Measurements from ENCODE around the gene PM20D2. TPM values are rescaled to one million over a fixed set of nuclear protein-coding genes. Genes with fewer than 3 reads are reported as not detected.
"Not testable (repeated sequence)": the region's sequence is repeated elsewhere in the genome, so short reads cannot be mapped to it uniquely, and the experiment has no call there.

PM20D2 gene
- total and polyA plus RNA-seq, 2 of the 8 experiments (the other 6 are each of a cell fraction or from before 2014, with no cell fraction given): 2.7 to 7.6 TPM

- not testable (repeated sequence) for H3K9me3 ChIP-seq (ENCODE audit: insufficient read depth in 2 of 2, low read depth in 1 of 2, low read length in 1 of 2); FAIRE-seq; H4K20me1 ChIP-seq (replicated peaks in 1 of 2; ENCODE audit: control insufficient read depth in 1 of 2, insufficient read depth in 2 of 2, low read length in 2 of 2); H2AFZ ChIP-seq (ENCODE audit: low read length); H3K23me2 ChIP-seq (ENCODE audit: low read depth, low read length); H3K9ac ChIP-seq (replicated peaks in 1 of 4; ENCODE audit: extremely low read depth in 1 of 4, low read depth in 3 of 4, low read length in 3 of 4); H3K14ac ChIP-seq (ENCODE audit: insufficient read length); H3K23ac ChIP-seq (ENCODE audit: insufficient read length); H4K91ac ChIP-seq (replicated peaks; ENCODE audit: insufficient read length, low read length); H3K27ac ChIP-seq (ENCODE audit: low read depth, low read length); H3K4me2 ChIP-seq (ENCODE audit: insufficient read depth in 1 of 2, low read depth in 2 of 2, low read length in 2 of 2); H4K5ac ChIP-seq (ENCODE audit: insufficient read length, low read depth, low read length); H2BK12ac ChIP-seq (ENCODE audit: low read depth, low read length); H3K36me3 ChIP-seq (ENCODE audit: control insufficient read depth in 2 of 4, insufficient read depth in 4 of 4, low read length in 3 of 4); H3K27me3 ChIP-seq (replicated peaks in 1 of 4; ENCODE audit: control insufficient read depth in 3 of 4, extremely low read depth in 1 of 4, insufficient read depth in 3 of 4, low read length in 3 of 4); H3K18ac ChIP-seq (ENCODE audit: extremely low read depth, low read length); H4K8ac ChIP-seq (ENCODE audit: extremely low read depth, insufficient read depth, low read length); H2BK20ac ChIP-seq (ENCODE audit: low read length); H2BK120ac ChIP-seq (replicated peaks; ENCODE audit: low read depth, low read length); H3K56ac ChIP-seq (replicated peaks; ENCODE audit: insufficient read length, low read depth, low read length); H3K4ac ChIP-seq (replicated peaks; ENCODE audit: insufficient read length, low read depth, low read length); H2AK5ac ChIP-seq (ENCODE audit: low read depth, low read length); DNase-seq (ENCODE audit: low read depth in 1 of 2, low spot score in 2 of 2); H2BK15ac ChIP-seq (ENCODE audit: low read length); H2BK5ac ChIP-seq (ENCODE audit: low read depth, low read length); H3K4me3 ChIP-seq (ENCODE audit: extremely low read depth in 1 of 4, insufficient read depth in 2 of 4, low read depth in 3 of 4, low read length in 4 of 4); H3K4me1 ChIP-seq (replicated peaks in 1 of 4; ENCODE audit: control insufficient read depth in 3 of 4, insufficient read depth in 4 of 4, low read length in 3 of 4); H3K79me2 ChIP-seq (ENCODE audit: control insufficient read depth in 1 of 2, insufficient read depth in 2 of 2, low read length in 2 of 2); H3K79me1 ChIP-seq (ENCODE audit: low read depth, low read length)
- CTCF ChIA-PET (ENCODE audit: partially characterized antibody): interaction anchor here (1.0 to 2.1 kb wide), 3 partner anchors 9 to 145 kb away, joined by 3 to 8 read pairs (median 7); no protein-coding TSS in a partner anchor
- POLR2A ChIA-PET (ENCODE audit: partially characterized antibody): interaction anchor here (0.7 kb wide), 1 partner anchor 1539 kb away, joined by 3 read pairs; no protein-coding TSS in a partner anchor
- WGBS, 2 experiments (ENCODE audit: extremely low coverage in 1 of 2, insufficient coverage in 1 of 2, insufficient read length in 1 of 2, insufficient replicate concordance in 2 of 2, low coverage in 1 of 2, low lambda C conversion rate in 2 of 2, missing lambda C conversion rate in 1 of 2): 76% methylated on average over 2 of the region's 2 CpGs; no CpG with 5 or more reads in 1 of the 2 experiments
These were observed 17.6 kb upstream of the PM20D2 start for GRCh38 chr6:89128256-89128671.

Measured in H1 (cell line).